Motor neuron (in vitro differentiated cells): ENCODE results near the gene UBA1. TPM values are rescaled to one million over a fixed set of nuclear protein-coding genes. Genes with fewer than 3 reads are reported as not detected.

Source experiments
- ATAC-seq, 8 experiments: fragments of 200-7000 bp; cut with Tn5 transposase; replicated peaks in 6 of 8; 2 replicates each; pipeline ENCODE4 v1.8.0; 2021; ENCODE audit warnings: mild to moderate bottlenecking in 8 of 8, moderate library complexity in 8 of 8
- H3K27ac ChIP-seq, 2 donors: fragments of 250-450 bp; sonication (Bioruptor Pico); 2 replicates each; pipeline ENCODE4 v1.9.0; 2021; ENCODE audit warnings: antibody characterized with exemption in 2 of 2, mild to moderate bottlenecking in 2 of 2, moderate library complexity in 1 of 2
- H3K4me1 ChIP-seq, 2 donors: fragments of 250-450 bp; sonication (Bioruptor Pico); replicated peaks in 1 of 2; 2 replicates each; pipeline ENCODE4 v1.6.1; 2021; ENCODE audit warnings: antibody characterized with exemption in 2 of 2, mild to moderate bottlenecking in 2 of 2, moderate library complexity in 1 of 2
- H3K4me3 ChIP-seq, 5 donors: fragments of 250-450 bp; sonication (Bioruptor Pico); 2 replicates each; pipeline ENCODE4 v1.9.0; 2021; ENCODE audit warnings: antibody characterized with exemption in 5 of 5, mild to moderate bottlenecking in 5 of 5, moderate library complexity in 4 of 5
- WGBS, 10 experiments: fragments of 450-650 bp; shearing (Covaris generic); methylation state at CpG; one replicate each; pipeline ENCODE4 v1.0.0; 2022; 5-methylcytosine and 5-hydroxymethylcytosine counted together
- in situ Hi-C, 9 experiments: fragments of 400-800 bp; cut with MboI; loops; one replicate each; pipeline ENCODE4 v1.15.0; 2021; ENCODE audit warnings: low sequenced_read_pairs in 9 of 9, low pct_unique_long_range_greater_than_20kb in 2 of 9; ENCODE audit not compliant: unreplicated experiment in 9 of 9
- total RNA-seq, 8 experiments: library from RNA; unstranded; fragments of 300-600 nt; gene quantifications; 2 replicates each; pipeline versions ENCODE4 v1.2.3 to v1.2.4, GENCODE V29; 2022

Gene UBA1
- total RNA-seq, 8 experiments from 2014 or later: 134 to 421 (median 190) TPM

DNA sequence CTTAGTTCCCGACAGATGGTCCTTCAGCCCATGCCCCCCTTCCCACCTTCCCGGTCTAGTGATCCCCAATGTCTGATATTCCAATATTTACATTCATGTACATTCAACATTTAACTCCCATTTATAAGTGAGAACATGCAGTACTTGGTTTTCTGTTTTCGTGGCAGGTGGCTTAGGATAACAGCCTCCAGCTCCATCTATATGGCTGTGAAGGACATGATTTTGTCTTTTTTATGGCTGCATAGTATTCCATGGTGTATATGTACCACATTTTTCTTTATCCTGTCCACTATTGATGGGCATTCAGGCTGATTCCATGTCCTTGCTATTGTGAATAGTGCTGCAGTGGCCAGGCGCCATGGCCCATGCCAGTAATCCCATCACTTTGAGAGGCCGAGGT lies 34.8 kb upstream of the UBA1 start:
- no peak overlapping the region for H3K4me3 ChIP-seq
- no peak for ATAC-seq
- in situ Hi-C loops: no loop called here
- no peak overlapping the region for H3K27ac ChIP-seq
- H3K4me1 ChIP-seq: no peaks in the 10 kb centered on the region
- WGBS, 10 experiments: 60 to 100% methylated on average over 1 to 2 of the region's 5 CpGs; no CpG with 5 or more reads in 8 of the 10 experiments

- H3K4me1 ChIP-seq: no peaks in the 10 kb centered on the region
- no peak for ATAC-seq
- no peak overlapping the region for H3K27ac ChIP-seq
- no peak overlapping the region for H3K4me3 ChIP-seq
- 30 to 80% (median 49%) methylated on average over 1 to 4 of the region's 4 CpGs; no CpG with 5 or more reads in 7 of the 10 experiments for WGBS, 10 experiments
- in situ Hi-C loops: no loop called here
Measured at GRCh38 chrX:47160781-47161180, 32.8 kb upstream of the UBA1 start.

DNA sequence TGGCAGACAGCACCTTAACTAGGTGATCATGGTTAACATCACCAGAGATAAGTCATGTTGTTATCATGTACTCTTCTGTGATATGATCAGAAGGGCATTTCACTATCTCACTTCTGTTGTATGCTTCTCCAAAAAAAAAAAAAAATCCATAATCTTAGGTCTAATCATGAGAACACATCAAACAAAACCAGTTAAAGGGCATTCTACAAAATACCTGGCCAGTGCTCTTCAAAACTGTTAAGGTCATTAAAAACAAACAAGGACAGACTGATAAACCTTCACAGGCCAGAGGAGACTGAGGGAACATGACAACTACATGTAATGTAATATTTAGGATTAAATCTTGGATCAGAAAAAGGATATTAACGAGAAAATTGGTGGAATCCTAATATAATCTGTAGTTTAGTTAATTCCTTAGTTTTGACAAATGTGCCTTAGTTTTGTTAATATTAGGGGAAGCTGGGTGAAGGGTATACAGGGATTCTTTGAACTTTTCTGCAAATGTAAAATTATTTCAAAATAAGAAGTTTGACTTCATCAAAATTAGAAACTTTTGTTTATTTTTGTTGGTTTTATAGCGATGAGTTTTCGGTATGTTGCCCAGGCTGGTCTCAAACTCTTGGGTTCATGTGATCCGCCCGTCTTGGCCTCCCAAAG lies 30.6 kb upstream of the UBA1 start:
- Histone ChIP-seq H3K4me3 (no peak overlapping the region), H3K27ac (no peak overlapping the region), H3K4me1 (no peaks in the 10 kb centered on the region)
- WGBS, 10 experiments: 64 to 100% (median 100%) methylated on average over 1 to 3 of the region's 5 CpGs; no CpG with 5 or more reads in 3 of the 10 experiments
- no peak for ATAC-seq
- in situ Hi-C loops: no loop called here

- Histone ChIP-seq H3K27ac (no peak overlapping the region), H3K4me3 (no peak overlapping the region), H3K4me1 (no peaks in the 10 kb centered on the region)
- 66 to 100% (median 80%) methylated on average over 1 to 3 of the region's 3 CpGs; no CpG with 5 or more reads in 5 of the 10 experiments for WGBS, 10 experiments
- no peak for ATAC-seq
- in situ Hi-C loops: no loop called here
Measured at GRCh38 chrX:47164420-47164819, 29.2 kb upstream of the UBA1 start.

- WGBS, 10 experiments: 86 to 100% (median 92%) methylated on average over 1 to 4 of the region's 5 CpGs; no CpG with 5 or more reads in 6 of the 10 experiments
- no peak overlapping the region for H3K4me3 ChIP-seq
- no peak overlapping the region for H3K27ac ChIP-seq
- in situ Hi-C loops: no loop called here
- ATAC-seq: no peak
- H3K4me1 ChIP-seq: no peaks in the 10 kb centered on the region
Measured at GRCh38 chrX:47166126-47166525, 27.5 kb upstream of the UBA1 start.

GRCh38 chrX:47168495-47169073 lies 25.0 kb upstream of the UBA1 start:
- in situ Hi-C loops: no loop called here
- ATAC-seq: no peak
- whole genome bisulfite sequencing, 10 experiments: 53 to 100% (median 73%) methylated on average over 3 to 5 of the region's 6 CpGs; no CpG with 5 or more reads in 7 of the 10 experiments
- Histone ChIP-seq H3K27ac (no peak overlapping the region), H3K4me1 (no peaks in the 10 kb centered on the region), H3K4me3 (no peak overlapping the region)

DNA sequence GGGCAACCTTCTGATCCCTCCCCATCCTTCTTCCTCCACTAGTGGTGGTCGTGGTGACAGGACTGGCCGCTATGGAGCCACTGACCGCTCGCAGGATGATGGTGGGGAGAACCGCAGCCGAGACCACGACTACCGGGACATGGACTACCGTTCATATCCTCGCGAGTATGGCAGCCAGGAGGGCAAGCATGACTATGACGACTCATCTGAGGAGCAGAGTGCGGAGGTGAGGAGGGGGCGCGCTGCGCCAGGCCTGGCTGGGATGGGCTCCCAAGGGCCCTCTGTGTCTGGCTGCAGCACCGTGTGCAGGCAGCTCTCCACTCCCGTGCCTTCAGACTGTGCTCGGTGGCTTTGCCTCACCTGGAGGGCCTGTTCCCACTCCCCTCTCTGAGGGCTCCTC lies 24.4 kb upstream of the UBA1 start:
- no peaks in the 10 kb centered on the region for H3K4me1 ChIP-seq
- no peak for ATAC-seq
- WGBS, 10 experiments: 80% methylated on average over 1 of the region's 19 CpGs; no CpG with 5 or more reads in 9 of the 10 experiments
- in situ Hi-C loops: no loop called here
- no peak overlapping the region for H3K4me3 ChIP-seq
- no peak overlapping the region for H3K27ac ChIP-seq

DNA sequence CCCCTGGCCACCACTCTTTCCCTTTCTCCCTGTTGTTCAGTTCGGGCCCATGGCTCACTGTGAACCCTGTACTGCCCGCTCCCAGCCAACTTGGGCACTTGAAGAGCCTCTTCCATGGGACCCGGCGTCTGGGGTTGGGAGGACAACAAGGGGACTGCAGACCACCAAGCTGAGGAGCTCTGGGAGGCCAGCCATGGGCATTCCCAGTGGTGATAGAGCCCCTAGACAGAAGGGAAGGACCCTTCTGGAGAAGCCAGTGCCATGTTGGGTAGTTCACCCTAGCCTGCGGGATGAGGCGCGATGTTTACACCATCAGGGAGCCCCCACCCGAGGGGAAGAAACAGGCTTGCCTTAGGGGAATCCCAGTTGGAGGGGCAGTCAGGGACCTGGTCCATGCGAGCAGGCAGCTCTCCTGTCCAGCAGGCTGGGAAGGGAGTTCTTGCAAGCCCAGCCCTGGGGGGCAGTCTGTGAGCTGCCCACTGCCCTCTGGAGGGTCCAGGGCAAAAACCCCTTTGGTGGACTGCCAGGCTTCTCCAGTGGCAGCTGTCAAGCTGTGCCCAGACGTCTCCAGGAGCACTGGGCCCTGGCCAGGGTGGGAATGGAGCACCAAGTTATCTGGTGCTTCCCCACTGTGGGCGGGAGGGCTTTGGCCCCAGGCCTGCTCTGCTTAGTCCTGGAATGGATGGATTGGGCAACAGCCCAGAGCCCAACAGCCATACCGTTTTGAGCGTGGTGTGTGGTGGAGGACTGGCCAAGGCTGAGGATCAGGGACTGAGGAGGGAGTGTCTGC lies 23.7 kb upstream of the UBA1 start:
- Histone ChIP-seq H3K27ac (no peak overlapping the region), H3K4me3 (no peak overlapping the region), H3K4me1 (no peaks in the 10 kb centered on the region)
- in situ Hi-C loops: no loop called here
- peak in 3 of 8 experiments; percentile 37 to 94 (median 84) for ATAC-seq
- WGBS, 10 experiments: 58% methylated on average over 3 of the region's 13 CpGs; no CpG with 5 or more reads in 9 of the 10 experiments

DNA sequence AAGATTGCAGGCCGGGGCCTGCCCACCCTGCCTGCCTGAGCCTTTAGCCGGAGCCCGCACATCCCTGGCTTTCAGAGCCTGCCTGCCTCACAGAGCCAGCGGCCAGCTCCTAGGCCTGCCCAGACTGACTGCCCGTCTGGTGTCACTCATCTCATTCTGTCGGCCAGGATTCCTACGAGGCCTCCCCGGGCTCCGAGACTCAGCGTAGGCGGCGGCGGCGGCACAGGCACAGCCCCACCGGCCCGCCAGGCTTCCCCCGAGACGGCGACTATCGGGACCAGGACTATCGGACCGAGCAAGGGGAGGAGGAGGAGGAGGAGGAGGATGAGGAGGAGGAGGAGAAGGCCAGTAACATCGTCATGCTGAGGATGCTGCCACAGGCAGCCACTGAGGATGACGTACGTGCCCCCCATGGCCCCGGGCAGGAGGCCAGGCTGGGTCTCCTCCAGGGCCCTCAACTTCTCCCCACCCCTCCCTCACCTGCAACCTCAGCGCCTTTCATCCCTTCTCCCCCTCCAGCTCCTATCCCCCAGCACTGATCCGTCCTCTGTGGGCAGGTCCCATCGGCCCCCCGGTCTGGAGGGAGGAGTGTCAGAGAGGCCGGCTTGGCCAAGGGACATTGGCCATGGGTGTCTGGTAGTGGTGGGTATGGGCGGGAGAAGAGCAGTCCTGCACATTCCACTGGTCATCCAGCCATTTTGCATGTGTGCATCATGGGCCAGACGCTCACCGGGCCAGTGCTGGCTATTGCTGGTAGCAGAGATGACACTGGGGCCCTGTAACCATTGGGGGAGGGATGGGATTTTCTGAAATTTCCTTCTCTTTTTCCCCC lies 22.6 kb upstream of the UBA1 start:
- 86 to 100% (median 90%) methylated on average over 2 to 15 of the region's 34 CpGs; no CpG with 5 or more reads in 7 of the 10 experiments for WGBS, 10 experiments
- H3K4me1 ChIP-seq: no peaks in the 10 kb centered on the region
- in situ Hi-C loops: no loop called here
- no peak for ATAC-seq
- H3K4me3 ChIP-seq: no peak overlapping the region
- H3K27ac ChIP-seq: no peak overlapping the region

- 64% methylated on average over 2 of the region's 2 CpGs; no CpG with 5 or more reads in 9 of the 10 experiments for WGBS, 10 experiments
- in situ Hi-C loops: no loop called here
- Histone ChIP-seq H3K4me1 (no peaks in the 10 kb centered on the region), H3K27ac (no peak overlapping the region), H3K4me3 (no peak overlapping the region)
- ATAC-seq: no peak
Measured at GRCh38 chrX:47171996-47172395, 21.6 kb upstream of the UBA1 start.

- Histone ChIP-seq H3K4me3 (no peak overlapping the region), H3K4me1 (no peaks in the 10 kb centered on the region), H3K27ac (no peak overlapping the region)
- ATAC-seq: no peak
- 70 to 100% (median 83%) methylated on average over 2 to 6 of the region's 7 CpGs; no CpG with 5 or more reads in 7 of the 10 experiments for WGBS, 10 experiments
- in situ Hi-C loops: no loop called here
Measured at GRCh38 chrX:47172549-47172948, 21.1 kb upstream of the UBA1 start.

GRCh38 chrX:47172971-47173792 lies 20.4 kb upstream of the UBA1 start:
- Histone ChIP-seq H3K4me1 (no peaks in the 10 kb centered on the region), H3K4me3 (no peak overlapping the region), H3K27ac (no peak overlapping the region)
- in situ Hi-C loops: no loop called here
- ATAC-seq: no peak
- 30 to 67% methylated on average over 2 to 3 of the region's 18 CpGs; no CpG with 5 or more reads in 8 of the 10 experiments for WGBS, 10 experiments
